ENCODE results near the gene ATM.

DNA sequence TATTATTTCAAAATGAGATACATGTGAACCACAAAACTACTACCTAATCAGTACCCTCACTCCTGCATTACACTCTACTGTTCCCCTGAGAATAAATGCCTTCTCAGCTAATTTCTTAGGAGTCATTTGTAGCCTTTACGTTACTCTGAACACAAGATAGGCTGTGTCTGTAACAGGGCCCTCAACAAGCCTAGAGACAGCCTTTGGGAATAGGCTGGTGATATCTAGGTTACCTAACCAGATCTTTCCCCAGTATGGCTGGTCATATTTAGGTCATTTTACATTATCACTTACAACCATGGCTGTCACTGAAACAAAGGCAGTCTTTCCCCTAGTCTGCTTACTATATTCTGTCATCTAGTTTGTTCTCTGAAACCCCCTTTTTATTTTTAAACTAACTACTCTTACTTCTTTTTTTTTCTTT lies 14.2 kb downstream of the ATM start:
- TF ChIP-seq, protein P1, sequence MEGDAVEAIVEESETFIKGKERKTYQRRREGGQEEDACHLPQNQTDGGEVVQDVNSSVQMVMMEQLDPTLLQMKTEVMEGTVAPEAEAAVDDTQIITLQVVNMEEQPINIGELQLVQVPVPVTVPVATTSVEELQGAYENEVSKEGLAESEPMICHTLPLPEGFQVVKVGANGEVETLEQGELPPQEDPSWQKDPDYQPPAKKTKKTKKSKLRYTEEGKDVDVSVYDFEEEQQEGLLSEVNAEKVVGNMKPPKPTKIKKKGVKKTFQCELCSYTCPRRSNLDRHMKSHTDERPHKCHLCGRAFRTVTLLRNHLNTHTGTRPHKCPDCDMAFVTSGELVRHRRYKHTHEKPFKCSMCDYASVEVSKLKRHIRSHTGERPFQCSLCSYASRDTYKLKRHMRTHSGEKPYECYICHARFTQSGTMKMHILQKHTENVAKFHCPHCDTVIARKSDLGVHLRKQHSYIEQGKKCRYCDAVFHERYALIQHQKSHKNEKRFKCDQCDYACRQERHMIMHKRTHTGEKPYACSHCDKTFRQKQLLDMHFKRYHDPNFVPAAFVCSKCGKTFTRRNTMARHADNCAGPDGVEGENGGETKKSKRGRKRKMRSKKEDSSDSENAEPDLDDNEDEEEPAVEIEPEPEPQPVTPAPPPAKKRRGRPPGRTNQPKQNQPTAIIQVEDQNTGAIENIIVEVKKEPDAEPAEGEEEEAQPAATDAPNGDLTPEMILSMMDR (IDR thresholded peaks at IDR 0.05): no peak
- no peak for TF ChIP-seq POLR2A (IDR thresholded peaks at IDR 0.05)
- TF ChIP-seq EP300 (IDR thresholded peaks at IDR 0.05; ENCODE audit: low read depth): no peak
- no peak for TF ChIP-seq POLR2AphosphoS5 (IDR thresholded peaks at IDR 0.05)
